GM12891 (cell line): Measurements from ENCODE around the gene CEP57.

Experiments used
- DNase-seq: peaks from one replicate; pipeline ENCODE4 v3.0.0; 2011; ENCODE audit warnings: low spot score; ENCODE audit not compliant: insufficient read length
- FAIRE-seq: peaks from 2 replicates; lab custom pipeline; 2011; peaks lifted over from hg19 to GRCh38; lab: Jason Lieb, UNC
- PAX5 ChIP-seq: IDR thresholded peaks from 2 replicates; pipeline ENCODE4 v1.6.1; 2011; ENCODE audit warnings: low read length, moderate library complexity, mild to moderate bottlenecking; ENCODE audit not compliant: insufficient read depth, severe bottlenecking
- POLR2A ChIP-seq: IDR thresholded peaks from 2 replicates; pipeline ENCODE4 v1.6.1; 2011; ENCODE audit warnings: low read depth, low read length, control low read depth
- POLR2AphosphoS5 ChIP-seq: IDR thresholded peaks from 2 replicates; pipeline ENCODE4 v1.6.1; 2011; ENCODE audit warnings: low read depth, low read length, control low read depth
- POU2F2 ChIP-seq: IDR thresholded peaks from 2 replicates; pipeline ENCODE4 v1.6.1; 2011; ENCODE audit warnings: low read depth, mild to moderate bottlenecking, control low read depth, low read length, moderate library complexity
- SPI1 ChIP-seq: IDR thresholded peaks from 2 replicates; pipeline ENCODE4 v1.6.1; 2011; ENCODE audit warnings: low read depth, low read length, control low read depth
- TAF1 ChIP-seq: IDR thresholded peaks from 2 replicates; pipeline ENCODE4 v1.6.1; 2011; ENCODE audit warnings: low read depth, low read length, control low read depth

The CEP57 gene

DNA sequence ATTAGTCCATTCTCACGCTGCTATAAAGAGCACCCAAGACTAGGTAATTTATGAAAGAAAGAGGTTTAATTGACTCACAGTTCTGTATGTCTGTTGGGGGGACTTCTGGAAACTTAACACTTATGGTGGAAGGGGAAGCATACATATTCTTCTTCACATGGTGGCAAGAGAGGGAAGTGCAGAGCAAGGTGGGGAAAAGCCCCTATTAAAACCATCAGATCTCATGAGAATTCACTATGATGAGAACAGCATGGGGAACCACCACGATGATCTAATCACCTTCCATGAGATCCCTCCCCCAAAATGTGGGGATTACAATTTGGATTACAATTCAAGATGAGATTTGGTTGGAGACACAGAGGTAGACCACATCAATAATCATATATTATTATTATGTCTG lies 25.7 kb downstream of the CEP57 start:
- no peak for DNase-seq
- peak; percentile 5 for FAIRE-seq
- TF ChIP-seq POU2F2 (no peak), SPI1 (peak; percentile 36; the same call in 1 of the 2 replicates)

DNA sequence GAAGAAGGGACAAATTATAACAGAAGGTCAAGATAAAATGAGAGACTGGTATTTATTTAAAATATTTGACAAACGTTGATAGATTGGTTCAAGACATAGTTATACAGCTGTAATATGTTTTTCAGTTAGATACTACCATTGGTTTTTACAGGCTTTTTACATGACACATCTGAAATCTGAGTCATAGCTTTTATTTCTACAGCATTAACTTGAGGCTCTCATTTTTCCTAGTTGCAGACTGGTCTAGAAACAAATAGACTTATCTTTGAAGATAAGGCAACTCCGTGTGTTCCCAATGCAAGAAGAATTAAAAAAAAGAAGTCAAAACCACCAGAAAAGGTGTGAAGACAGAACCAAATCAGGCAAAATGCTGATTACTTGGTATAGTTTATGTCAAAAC lies 31.3 kb downstream of the CEP57 start:
- TF ChIP-seq POLR2A (no peak), SPI1 (no peak), PAX5 (no peak), POLR2AphosphoS5 (no peak), POU2F2 (no peak), TAF1 (no peak)
- DNase-seq (no peak), FAIRE-seq (no peak)

DNA sequence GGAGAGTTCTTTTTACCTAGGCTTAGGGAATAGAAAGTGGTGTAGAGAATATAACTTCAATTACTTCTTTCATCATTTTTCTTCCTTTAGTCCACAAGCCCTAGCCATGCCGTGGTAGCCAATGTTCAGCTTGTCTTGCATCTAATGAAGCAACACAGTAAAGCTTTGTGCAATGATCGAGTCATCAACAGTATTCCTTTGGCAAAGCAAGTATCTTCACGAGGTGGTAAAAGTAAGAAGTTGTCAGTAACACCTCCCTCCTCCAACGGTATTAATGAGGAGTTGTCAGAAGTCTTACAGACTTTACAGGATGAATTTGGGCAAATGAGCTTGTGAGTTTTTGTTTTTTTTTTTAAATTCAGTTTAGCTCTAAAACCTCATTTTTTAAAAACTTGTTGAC lies 37.4 kb downstream of the CEP57 start:
- FAIRE-seq (peak; percentile 5), DNase-seq (no peak)
- TF ChIP-seq POU2F2 (no peak), SPI1 (no peak), TAF1 (no peak), POLR2A (no peak), POLR2AphosphoS5 (no peak), PAX5 (no peak)

DNA sequence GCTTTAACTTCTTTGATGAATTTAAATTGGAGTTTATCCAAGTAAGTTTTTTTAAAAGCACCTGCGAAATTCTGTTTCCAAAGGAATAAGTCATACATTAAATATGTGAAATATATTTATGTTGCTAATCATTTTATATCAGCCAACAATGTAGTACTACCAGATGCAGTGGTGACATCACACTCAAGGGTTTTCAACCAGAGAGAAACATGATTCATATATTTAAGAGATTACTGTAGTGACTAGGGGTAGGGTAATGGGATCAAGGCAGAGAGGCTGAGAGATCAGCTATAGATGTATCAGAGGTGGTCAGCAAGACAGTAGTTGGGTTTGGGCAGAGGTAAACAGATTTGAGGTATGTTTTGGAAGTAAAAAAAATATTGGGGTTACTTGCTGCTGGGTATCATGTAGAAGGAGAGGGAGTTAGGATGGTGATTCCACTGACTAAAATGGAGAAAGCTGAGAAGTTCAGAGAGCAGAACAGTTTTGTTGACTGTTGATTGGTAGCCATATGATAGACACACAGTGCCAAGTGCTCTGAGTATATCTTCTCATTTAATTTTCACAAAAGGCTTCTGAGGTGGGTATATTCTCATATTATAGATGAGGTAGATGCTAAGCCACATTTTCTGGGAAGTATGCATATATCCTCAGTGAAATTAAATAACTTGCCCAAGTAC lies 39.4 kb downstream of the CEP57 start:
- TF ChIP-seq PAX5, result no peak
- FAIRE-seq (no peak), DNase-seq (no peak)

DNA sequence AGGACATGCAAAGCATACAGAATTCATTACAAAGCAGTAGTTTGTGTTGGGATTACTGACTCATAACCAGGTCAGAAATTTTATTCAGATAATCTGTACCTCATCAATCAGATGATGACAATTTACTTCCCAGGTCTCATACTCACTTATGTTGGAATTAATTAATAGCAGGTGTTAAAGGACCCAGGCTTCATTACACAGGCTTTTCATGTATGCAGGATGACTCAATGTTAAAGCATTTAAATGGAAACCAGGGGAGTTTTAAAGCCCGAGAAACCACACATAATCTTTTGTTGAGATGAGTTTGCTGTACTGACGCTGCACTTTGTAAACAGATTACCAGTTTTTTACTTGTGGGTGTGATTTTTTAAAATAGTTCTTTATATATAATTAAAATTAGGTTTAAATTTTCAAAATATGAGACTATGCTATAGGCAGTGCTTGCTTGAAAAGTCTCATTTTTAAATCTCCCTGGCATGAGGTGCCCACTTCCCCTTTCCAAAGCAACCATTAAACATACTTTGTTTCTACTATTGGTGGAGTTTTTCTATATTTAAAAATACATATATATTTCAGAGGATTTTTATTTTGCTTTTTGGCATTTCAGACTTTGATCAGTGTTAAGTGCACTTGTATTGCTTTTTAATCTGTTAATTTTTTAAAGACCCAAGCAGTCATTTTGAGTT lies 41.0 kb downstream of the CEP57 start:
- DNase-seq, result no peak
- no peak for FAIRE-seq
- TF ChIP-seq POLR2A (no peak), SPI1 (peak; percentile 71)

DNA sequence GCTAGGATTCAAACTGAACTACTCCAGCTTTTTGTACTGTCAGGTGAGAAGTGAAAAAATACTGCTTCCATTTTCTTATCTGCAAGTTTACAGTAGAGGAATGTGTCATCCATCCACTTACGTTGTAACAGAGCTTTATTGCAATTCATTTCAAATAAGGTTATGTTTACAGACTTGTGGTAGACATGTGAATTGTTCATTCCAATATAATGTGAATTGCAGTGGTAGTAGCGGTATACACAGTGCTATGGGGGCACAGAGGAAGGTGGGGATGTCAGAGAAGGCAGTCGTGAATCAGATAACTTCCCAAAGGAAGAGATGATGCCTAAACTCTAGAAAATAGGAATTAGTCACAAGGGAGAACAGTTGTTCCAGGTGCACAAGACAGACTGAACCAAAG lies 42.5 kb downstream of the CEP57 start:
- TF ChIP-seq PAX5 (no peak), POLR2A (no peak), SPI1 (no peak), POU2F2 (no peak), TAF1 (no peak)
- no peak for DNase-seq
- no peak for FAIRE-seq

DNA sequence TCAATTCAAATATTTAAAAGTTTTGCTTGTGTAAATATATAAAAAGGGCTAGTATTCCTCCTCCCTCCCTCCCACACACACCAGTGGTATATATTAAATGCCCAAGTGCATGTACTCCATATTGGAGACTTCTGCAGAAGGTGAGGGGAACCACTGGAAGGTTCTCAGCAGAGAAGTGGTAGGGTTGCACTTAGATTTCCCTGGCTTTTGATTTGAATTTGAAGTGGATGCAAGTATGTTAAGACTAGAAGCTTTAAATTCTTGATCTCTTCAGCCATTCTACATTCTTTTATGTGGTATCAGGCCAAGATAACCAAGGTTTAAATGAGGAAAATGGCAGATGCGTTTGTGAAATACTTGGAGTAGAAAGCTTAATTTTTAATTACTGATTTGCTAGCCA lies 43.1 kb downstream of the CEP57 start:
- no peak for TF ChIP-seq POU2F2
- TF ChIP-seq POLR2AphosphoS5, result no peak
- no peak for TF ChIP-seq POLR2A
- no peak for TF ChIP-seq PAX5
- TF ChIP-seq SPI1, result no peak
- no peak for TF ChIP-seq TAF1
- FAIRE-seq (no peak), DNase-seq (no peak)

DNA sequence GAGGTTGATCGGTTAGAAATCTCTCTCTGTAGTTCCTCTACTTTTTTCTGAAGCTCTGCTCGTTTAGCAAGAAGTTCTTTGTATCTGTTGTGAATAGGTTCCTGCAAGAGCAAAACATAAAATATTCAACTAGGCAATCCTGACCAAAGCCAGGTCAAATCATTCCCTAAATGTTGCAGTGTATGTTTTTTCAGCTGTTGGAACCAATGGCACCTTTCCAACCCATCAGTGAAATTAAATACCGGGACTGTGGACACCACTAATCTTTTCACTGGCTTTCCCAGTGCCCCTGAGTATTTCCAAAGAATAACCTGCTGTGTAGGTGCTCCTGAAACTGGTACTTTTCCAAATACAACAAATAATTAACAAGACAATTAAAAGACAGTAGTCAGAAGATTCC lies 45.1 kb downstream of the CEP57 start:
- FAIRE-seq (no peak), DNase-seq (no peak)
- TF ChIP-seq POU2F2, result no peak
- no peak for TF ChIP-seq SPI1
- TF ChIP-seq TAF1, result no peak
- TF ChIP-seq POLR2A, result no peak
- TF ChIP-seq POLR2AphosphoS5, result no peak
- TF ChIP-seq PAX5, result no peak

DNA sequence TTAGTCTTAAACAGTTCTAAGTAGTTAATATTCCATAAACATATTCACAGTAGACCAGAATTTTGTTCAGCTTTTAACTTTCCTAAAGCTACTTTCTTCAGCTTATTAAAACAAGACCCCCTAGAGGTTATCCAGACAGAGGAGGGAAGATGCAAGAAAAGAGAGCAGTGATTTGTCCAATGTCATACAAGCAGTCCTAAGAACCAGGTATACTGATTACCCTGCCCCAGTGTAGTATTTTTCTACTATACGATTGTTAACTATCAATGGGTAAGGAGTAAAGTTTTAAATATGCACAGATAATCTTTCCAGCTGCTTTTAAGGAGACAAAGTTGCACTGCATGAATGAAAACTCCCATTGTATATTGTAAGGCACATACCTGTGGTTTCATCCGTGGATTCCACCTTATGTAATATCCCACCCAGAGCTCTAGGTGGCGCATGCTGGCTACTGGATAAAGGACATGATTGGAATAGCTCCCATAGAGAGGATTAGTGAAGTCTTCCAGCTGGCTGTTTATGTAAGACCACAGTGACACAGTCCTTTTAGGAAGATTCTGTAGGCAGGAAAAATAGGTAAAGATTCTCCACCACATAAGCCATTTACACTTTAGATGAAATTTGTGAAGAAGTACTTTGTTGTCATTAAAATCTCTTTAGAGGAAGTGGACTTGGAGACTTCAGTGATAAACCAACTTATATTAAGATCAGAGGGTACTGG lies 45.6 kb downstream of the CEP57 start:
- TF ChIP-seq POU2F2, result no peak
- FAIRE-seq, result peak; percentile 78
- no peak for DNase-seq

DNA sequence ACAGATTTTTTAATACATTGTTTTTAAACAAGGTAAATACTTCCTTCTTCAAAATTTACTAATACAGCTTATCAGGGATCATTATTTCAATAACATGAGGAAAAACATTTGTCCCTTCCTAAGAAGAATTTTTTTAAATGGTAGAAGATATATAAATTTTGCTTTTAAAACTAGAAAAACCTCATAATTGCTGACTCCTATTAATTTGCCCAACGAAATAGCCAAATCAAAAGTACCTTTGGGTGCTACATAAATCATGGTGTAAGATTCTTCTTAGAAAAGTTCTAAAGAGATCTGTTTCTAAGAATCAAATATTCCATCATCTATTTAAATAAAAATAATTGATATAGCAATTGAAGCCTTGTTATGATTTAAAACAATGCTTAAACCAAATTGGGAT lies 54.9 kb downstream of the CEP57 start:
- no peak for FAIRE-seq
- TF ChIP-seq TAF1 (no peak), SPI1 (no peak)
- no peak for DNase-seq

DNA sequence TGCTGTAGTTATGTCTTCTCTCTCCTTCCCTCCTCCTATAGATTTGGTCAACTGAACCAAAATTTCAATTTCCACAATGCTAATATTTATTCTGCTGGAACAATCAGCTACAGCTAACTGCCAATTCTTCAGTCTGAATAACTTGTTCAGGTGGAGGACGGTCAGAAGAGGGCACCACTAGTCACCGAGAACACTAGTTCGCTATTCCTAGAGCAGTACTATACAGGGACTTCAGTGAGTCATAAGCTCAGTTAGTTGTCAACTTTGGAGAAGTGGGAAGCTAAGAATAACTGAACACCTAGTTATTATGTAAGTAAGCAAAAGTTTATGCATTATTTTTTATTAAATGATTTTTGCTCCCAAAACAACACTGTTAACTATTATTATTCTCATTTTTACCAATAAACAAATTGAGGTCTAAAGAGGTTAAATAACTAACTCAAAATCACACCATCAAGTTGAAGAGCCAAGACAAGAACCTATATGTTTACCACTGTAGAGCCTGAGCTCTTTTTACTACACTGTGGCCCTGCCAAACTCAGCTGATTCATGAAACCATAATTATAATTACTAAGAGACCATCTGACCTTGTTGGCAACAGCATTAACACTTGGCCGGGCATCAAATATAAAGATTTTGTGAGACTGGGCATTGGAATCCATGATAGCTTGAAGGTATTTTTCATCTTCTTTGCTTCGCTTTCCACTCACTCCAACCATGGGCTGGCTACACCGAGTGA lies 59.0 kb downstream of the CEP57 start:
- peak; percentile 66 for FAIRE-seq
- DNase-seq, result peak; percentile 2
- TF ChIP-seq POLR2AphosphoS5 (no peak), TAF1 (no peak), POLR2A (no peak), SPI1 (no peak), POU2F2 (no peak), PAX5 (no peak)
